HCT116 (cell line): ENCODE results near the gene FAM181A.

Experiments used
- ATF3 ChIP-seq: IDR thresholded peaks from 2 replicates; pipeline ENCODE4 v1.6.1; 2012
- CBX3 ChIP-seq: IDR thresholded peaks from 2 replicates; pipeline ENCODE4 v1.6.1; 2012; ENCODE audit warnings: low read depth
- CEBPB ChIP-seq: IDR thresholded peaks from 2 replicates; pipeline ENCODE4 v1.6.1; 2012; ENCODE audit warnings: low read depth
- EZH2 ChIP-seq: fragments of 200-600 bp; sonication (generic); IDR thresholded peaks from 2 replicates; pipeline ENCODE4 v1.6.1; 2017; ENCODE audit warnings: antibody characterized with exemption, mixed run types
- FOSL1 ChIP-seq: IDR thresholded peaks from 2 replicates; pipeline ENCODE4 v1.6.1; 2012; ENCODE audit warnings: low read depth
- POLR2A ChIP-seq: IDR thresholded peaks from 2 replicates; pipeline ENCODE4 v1.7.0; 2011; ENCODE audit warnings: borderline replicate concordance; ENCODE audit not compliant: insufficient read depth, insufficient read length; ENCODE audit errors: extremely low read depth
- RAD21 ChIP-seq: IDR thresholded peaks from 2 replicates; pipeline ENCODE4 v1.6.1; 2012; ENCODE audit warnings: low read depth, mild to moderate bottlenecking
- REST ChIP-seq: IDR thresholded peaks from 2 replicates; pipeline ENCODE4 v1.6.1; 2012; ENCODE audit warnings: low read depth
- SIN3A ChIP-seq: IDR thresholded peaks from 2 replicates; pipeline ENCODE4 v1.6.1; 2012; ENCODE audit warnings: low read depth
- TCF7L2 ChIP-seq: IDR thresholded peaks from 2 replicates; pipeline ENCODE4 v1.7.0; 2011; ENCODE audit warnings: borderline replicate concordance, inconsistent platforms; ENCODE audit not compliant: insufficient read depth, insufficient read length; ENCODE audit errors: extremely low read depth
- ZFX ChIP-seq: fragments of 450-650 bp; IDR thresholded peaks from 2 replicates; pipeline ENCODE4 v1.6.1; 2017
- TF ChIP-seq, protein P1 (sequence below), 3 experiments: fragments of 200-600 bp in 1 of 3; sonication (generic) in 1 of 3; IDR thresholded peaks in 2 of 3; conservative IDR thresholded peaks in 1 of 3; 2 replicates each; pipeline ENCODE4 v1.5.1; 2012 to 2017; ENCODE audit warnings: low read depth in 2 of 3, low read length in 2 of 3, antibody characterized with exemption in 1 of 3, borderline replicate concordance in 1 of 3, control low read depth in 1 of 3, mild to moderate bottlenecking in 1 of 3, mixed read lengths in 1 of 3, mixed run types in 1 of 3, moderate library complexity in 1 of 3; ENCODE audit not compliant: insufficient read depth in 1 of 3

DNA sequence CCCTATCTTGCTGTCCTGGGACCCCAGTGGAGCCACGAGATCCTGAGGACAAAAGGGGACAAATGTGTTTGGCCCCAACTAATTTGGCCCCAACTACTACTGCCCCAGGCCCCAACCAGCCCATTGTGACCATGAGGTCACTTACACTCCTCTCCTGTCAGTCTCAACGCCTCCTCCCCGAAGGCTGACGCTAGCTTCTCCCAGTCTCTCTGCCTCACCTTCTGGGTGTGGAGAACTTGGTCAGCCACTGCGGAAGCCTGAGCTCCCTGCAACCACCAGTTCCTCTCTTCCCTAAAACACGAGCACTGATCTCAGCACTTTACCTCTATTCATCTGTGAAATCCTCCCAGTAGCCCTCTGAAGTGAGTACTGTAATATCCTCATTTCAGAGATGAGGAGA is 13.3 kb downstream of the FAM181A start:
- TF ChIP-seq CEBPB (no peak), POLR2A (no peak), SIN3A (no peak), CBX3 (no peak), EZH2 (no peak), ATF3 (no peak), REST (no peak), FOSL1 (no peak), TCF7L2 (no peak), RAD21 (no peak), ZFX (no peak)
- TF ChIP-seq, protein P1, sequence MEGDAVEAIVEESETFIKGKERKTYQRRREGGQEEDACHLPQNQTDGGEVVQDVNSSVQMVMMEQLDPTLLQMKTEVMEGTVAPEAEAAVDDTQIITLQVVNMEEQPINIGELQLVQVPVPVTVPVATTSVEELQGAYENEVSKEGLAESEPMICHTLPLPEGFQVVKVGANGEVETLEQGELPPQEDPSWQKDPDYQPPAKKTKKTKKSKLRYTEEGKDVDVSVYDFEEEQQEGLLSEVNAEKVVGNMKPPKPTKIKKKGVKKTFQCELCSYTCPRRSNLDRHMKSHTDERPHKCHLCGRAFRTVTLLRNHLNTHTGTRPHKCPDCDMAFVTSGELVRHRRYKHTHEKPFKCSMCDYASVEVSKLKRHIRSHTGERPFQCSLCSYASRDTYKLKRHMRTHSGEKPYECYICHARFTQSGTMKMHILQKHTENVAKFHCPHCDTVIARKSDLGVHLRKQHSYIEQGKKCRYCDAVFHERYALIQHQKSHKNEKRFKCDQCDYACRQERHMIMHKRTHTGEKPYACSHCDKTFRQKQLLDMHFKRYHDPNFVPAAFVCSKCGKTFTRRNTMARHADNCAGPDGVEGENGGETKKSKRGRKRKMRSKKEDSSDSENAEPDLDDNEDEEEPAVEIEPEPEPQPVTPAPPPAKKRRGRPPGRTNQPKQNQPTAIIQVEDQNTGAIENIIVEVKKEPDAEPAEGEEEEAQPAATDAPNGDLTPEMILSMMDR (IDR thresholded peaks at IDR 0.05 in 2 of 3, conservative IDR thresholded peaks at IDR 0.05 in 1 of 3; ENCODE audit: borderline replicate concordance in 1 of 3, insufficient read depth in 1 of 3, low read depth in 2 of 3, low read length in 2 of 3), result no peak
